Measurements from ENCODE around the gene RNFT1. TPM values are rescaled to one million over a fixed set of nuclear protein-coding genes. Genes with fewer than 3 reads are reported as not detected.
"Not testable (repeated sequence)": the region's sequence is repeated elsewhere in the genome, so short reads cannot be mapped to it uniquely, and the experiment has no call there.

The RNFT1 gene
- total RNA-seq, 1 donor from 2014 or later: 29.1 TPM

DNA sequence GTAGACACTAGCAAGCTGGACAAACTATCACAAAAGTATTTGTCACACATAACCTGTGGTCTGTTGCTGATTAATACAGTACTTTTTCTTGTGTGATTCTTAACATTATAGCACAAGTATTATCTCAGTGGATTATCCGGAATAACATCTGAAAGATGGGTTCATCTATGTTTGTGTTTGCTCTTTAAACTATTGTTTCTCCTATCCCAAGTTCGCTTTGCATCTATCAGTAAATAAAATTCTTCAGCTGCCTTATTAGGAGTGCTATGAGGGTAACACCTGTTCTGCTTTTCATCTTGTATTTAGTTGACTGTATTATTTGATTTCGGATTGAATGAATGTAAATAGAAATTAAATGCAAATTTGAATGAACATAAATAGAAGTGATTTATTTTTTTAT is 14.5 kb downstream of the RNFT1 start:
- CTCF ChIA-PET: no interaction called here
- H3K27ac Mint-ChIP-seq: no peak overlapping the region
- intact Hi-C loops (cut with micrococcal nuclease): no loop called here
- H3K27me3 Mint-ChIP-seq: no peaks in the 10 kb centered on the region
- POLR2A ChIA-PET: interaction anchor here (0.6 kb wide), 1 partner anchor 103 kb away, joined by 6 read pairs; no protein-coding TSS in a partner anchor
- ATAC-seq (ENCODE audit: low read depth): no peak
- peaks cover 3% of the 10 kb centered on the region for H3K4me1 Mint-ChIP-seq
- no peak for TF ChIP-seq CTCF (IDR thresholded peaks at IDR 0.05)
- no peak for DNase-seq
- H3K36me3 Mint-ChIP-seq (ENCODE audit: low read depth): peaks cover 59% of the 10 kb centered on the region
- H3K4me3 Mint-ChIP-seq: no peak overlapping the region
- no peaks in the 10 kb centered on the region for H3K9me3 Mint-ChIP-seq

- H3K27ac Mint-ChIP-seq; intact Hi-C loops (cut with micrococcal nuclease); ATAC-seq (ENCODE audit: low read depth); H3K27me3 Mint-ChIP-seq; H3K4me3 Mint-ChIP-seq; H3K4me1 Mint-ChIP-seq; H3K9me3 Mint-ChIP-seq; DNase-seq; CTCF ChIA-PET: not testable (repeated sequence)
- peaks cover 66% of the 10 kb centered on the region for H3K36me3 Mint-ChIP-seq (ENCODE audit: low read depth)
- POLR2A ChIA-PET: interaction anchor here (0.6 kb wide), 1 partner anchor 12 kb away, joined by 3 read pairs; no protein-coding TSS in a partner anchor
Measured at GRCh38 chr17:59947310-59947709, 17.2 kb downstream of the RNFT1 start.

- H3K4me1 Mint-ChIP-seq; H3K4me3 Mint-ChIP-seq; H3K9me3 Mint-ChIP-seq; DNase-seq; ATAC-seq (ENCODE audit: low read depth); CTCF ChIA-PET; intact Hi-C loops (cut with micrococcal nuclease); H3K27ac Mint-ChIP-seq; POLR2A ChIA-PET; H3K27me3 Mint-ChIP-seq: not testable (repeated sequence)
- peaks cover 68% of the 10 kb centered on the region for H3K36me3 Mint-ChIP-seq (ENCODE audit: low read depth)
Measured at GRCh38 chr17:59946433-59946832, 18.1 kb downstream of the RNFT1 start.

DNA sequence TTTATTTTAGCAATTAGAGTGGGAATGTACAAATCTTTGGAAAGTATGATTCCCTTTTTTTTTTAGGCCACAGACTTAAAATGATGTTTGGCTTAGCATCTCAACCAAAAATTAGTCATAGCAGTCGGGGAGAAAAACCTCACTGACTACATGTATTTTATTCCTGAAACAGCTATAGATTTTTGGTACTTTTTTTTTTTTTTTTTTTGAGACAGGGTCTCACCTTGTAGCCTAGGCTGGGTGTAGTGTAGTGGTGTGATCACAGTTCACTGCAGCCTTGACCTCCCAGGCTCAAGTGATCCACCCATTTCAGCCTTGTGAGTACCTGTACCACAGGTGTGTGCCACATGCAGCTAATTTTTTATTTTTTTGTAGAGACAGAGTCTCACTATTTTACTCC is 23.4 kb downstream of the RNFT1 start:
- ATAC-seq (ENCODE audit: low read depth): no peak
- Mint-ChIP-seq H3K36me3 (ENCODE audit: low read depth) (peaks cover 79% of the 10 kb centered on the region), H3K4me1 (no peaks in the 10 kb centered on the region), H3K27me3 (no peaks in the 10 kb centered on the region), H3K9me3 (no peaks in the 10 kb centered on the region), H3K27ac (no peak overlapping the region), H3K4me3 (no peak overlapping the region)
- DNase-seq: no peak
- CTCF ChIA-PET: no interaction called here
- POLR2A ChIA-PET: no interaction called here
- intact Hi-C loops (cut with micrococcal nuclease): no loop called here
- no peak for TF ChIP-seq CTCF (IDR thresholded peaks at IDR 0.05)

- CTCF ChIA-PET; intact Hi-C loops (cut with micrococcal nuclease); H3K9me3 Mint-ChIP-seq; ATAC-seq (ENCODE audit: low read depth); DNase-seq; POLR2A ChIA-PET; H3K27me3 Mint-ChIP-seq; H3K4me3 Mint-ChIP-seq; H3K27ac Mint-ChIP-seq; H3K4me1 Mint-ChIP-seq: not testable (repeated sequence)
- peaks cover 79% of the 10 kb centered on the region for H3K36me3 Mint-ChIP-seq (ENCODE audit: low read depth)
Measured at GRCh38 chr17:59940697-59941096, 23.8 kb downstream of the RNFT1 start.

- H3K27me3 Mint-ChIP-seq; DNase-seq; POLR2A ChIA-PET; CTCF ChIA-PET; H3K9me3 Mint-ChIP-seq; H3K4me3 Mint-ChIP-seq; H3K27ac Mint-ChIP-seq; ATAC-seq (ENCODE audit: low read depth); H3K4me1 Mint-ChIP-seq; intact Hi-C loops (cut with micrococcal nuclease): not testable (repeated sequence)
- H3K36me3 Mint-ChIP-seq (ENCODE audit: low read depth): peaks cover 86% of the 10 kb centered on the region
Measured at GRCh38 chr17:59933317-59933716, 31.2 kb downstream of the RNFT1 start.

GRCh38 chr17:59930768-59931167 is 33.8 kb downstream of the RNFT1 start:
- CTCF ChIA-PET; H3K4me3 Mint-ChIP-seq; H3K9me3 Mint-ChIP-seq; intact Hi-C loops (cut with micrococcal nuclease); DNase-seq; ATAC-seq (ENCODE audit: low read depth); H3K27me3 Mint-ChIP-seq; H3K27ac Mint-ChIP-seq; POLR2A ChIA-PET; H3K4me1 Mint-ChIP-seq: not testable (repeated sequence)
- H3K36me3 Mint-ChIP-seq (ENCODE audit: low read depth): peaks cover 79% of the 10 kb centered on the region

DNA sequence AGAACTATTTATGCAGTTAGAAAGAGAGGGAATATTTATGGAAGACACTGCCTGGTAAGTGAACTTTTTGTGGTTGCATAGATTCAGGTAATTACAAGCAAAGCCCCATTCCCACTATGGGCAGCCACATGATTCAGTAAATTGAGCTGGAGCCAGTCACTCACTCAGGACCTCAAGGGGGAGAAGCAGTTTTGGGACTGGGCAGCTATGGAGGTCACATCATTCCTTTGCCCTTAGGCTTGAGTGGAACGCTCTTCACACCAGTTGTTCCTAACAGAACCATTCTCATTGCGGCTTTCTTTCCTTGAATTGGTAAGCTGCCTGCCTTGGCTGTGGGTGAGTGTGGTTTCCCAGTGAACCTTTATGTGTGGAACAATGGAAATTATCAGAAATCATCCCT is 34.4 kb downstream of the RNFT1 start:
- intact Hi-C loops (cut with micrococcal nuclease); H3K27me3 Mint-ChIP-seq; H3K27ac Mint-ChIP-seq; DNase-seq; H3K9me3 Mint-ChIP-seq; H3K4me1 Mint-ChIP-seq; CTCF ChIA-PET; H3K4me3 Mint-ChIP-seq; ATAC-seq (ENCODE audit: low read depth); POLR2A ChIA-PET: not testable (repeated sequence)
- peaks cover 81% of the 10 kb centered on the region for H3K36me3 Mint-ChIP-seq (ENCODE audit: low read depth)

DNA sequence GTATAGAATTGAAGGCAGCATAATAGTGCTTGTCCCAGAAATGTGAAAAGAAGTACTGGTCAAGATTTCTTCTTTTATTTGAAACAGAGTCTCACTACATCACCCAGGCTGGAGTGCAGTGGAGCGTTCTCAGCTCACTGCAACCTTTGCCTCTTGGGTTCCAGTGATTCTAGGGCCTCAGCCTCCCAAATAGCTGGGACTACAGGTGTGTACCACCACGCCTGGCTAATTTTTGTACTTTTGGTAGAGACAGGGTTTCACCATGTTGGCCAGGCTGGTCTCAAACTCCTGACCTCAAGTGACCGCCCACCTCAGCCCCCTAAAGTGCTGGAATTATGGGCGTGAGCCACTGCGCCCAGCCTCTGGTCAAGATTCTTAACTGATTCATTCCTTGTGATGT is 43.9 kb downstream of the RNFT1 start:
- H3K4me3 Mint-ChIP-seq; DNase-seq; ATAC-seq (ENCODE audit: low read depth); H3K27me3 Mint-ChIP-seq; H3K9me3 Mint-ChIP-seq; POLR2A ChIA-PET; H3K27ac Mint-ChIP-seq; H3K4me1 Mint-ChIP-seq; intact Hi-C loops (cut with micrococcal nuclease): not testable (repeated sequence)
- CTCF ChIA-PET: interaction anchor here (1.3 kb wide), 1 partner anchor 17 kb away, joined by 3 read pairs; no protein-coding TSS in a partner anchor
- peaks cover 74% of the 10 kb centered on the region for H3K36me3 Mint-ChIP-seq (ENCODE audit: low read depth)
